Embryonic facial prominence (tissue), 1 donor: ENCODE data around the gene THG1L.
"Not testable (repeated sequence)": the region's sequence is repeated elsewhere in the genome, so short reads cannot be mapped to it uniquely, and the experiment has no call there.

Experiments used
- DNase-seq: peaks from one replicate; pipeline ENCODE4 v3.0.0-alpha.2; 2016; ENCODE audit errors: extremely low spot score

Gene THG1L

GRCh38 chr5:157731272-157732129, at the start of gene THG1L:
Gene THG1L (plus strand): TSS chr5:157731420. CDS start chr5:157731441, 21 bp downstream.
- DNase-seq, result peak; percentile 90

DNA sequence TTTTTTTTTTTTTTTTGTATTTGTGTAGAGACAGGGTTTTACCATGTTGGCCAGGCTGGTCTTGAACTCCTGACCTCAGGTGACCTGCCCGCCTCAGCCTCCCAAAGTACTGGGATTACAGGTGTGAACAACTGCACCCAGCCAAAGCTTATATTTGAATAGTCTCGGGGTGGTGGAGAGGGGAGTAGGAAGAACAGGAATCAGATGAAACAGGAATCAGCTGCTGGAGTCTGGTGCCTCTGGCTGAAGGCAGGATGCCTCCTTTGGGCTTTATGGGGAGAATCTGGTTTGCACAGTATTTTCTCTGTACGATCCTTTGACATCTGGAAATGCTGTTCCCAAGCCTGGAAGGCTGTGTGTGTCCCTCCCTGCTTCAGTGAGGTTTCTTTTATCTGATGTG, 49.0 kb upstream of the THG1L start:
- DNase-seq, result no peak

DNA sequence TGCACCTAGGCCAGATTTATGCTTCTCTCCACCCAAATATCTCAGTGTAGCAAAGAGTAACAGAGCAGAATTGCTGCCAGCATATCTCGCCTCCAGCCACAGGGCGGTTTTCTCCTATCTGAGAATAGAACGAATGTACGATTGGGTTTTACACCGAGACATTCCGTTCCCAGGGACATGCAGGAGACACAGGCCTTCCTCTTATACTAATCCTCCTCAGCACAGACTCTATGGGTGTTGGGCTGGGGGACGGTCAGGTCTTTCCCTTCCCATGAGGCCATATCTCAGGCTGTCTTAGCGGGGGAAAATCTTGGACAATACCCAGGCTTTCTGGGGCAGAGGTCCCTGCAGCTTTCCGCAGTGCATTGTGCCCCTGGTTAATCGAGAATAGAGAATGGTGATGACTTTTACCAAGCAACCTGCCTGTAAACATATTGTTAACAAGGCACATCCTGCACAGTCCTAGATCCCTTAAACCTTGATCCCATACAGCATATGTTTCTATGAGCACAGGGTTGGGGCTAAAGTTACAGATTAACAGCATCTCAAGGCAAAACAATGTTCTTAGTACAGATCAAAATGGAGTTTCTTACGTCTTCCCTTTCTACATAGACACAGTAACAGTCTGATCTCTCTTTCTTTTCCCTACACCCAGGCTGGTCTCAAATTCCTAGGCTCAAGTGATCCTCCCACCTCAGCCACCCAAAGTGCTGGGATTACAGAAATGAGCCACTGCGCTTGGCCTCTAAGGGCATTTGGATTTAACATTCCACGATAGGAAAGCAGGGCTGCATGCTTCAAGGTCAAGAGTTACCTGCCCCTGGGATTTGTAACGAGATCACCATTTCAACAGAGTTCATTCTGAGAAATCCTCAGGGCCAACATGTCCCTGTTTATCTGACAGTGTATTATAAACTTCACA, 44.7 kb upstream of the THG1L start:
- DNase-seq, result not testable (repeated sequence)

- no peak for DNase-seq
Observed at GRCh38 chr5:157687198-157687554, 44.0 kb upstream of the THG1L start.

DNA sequence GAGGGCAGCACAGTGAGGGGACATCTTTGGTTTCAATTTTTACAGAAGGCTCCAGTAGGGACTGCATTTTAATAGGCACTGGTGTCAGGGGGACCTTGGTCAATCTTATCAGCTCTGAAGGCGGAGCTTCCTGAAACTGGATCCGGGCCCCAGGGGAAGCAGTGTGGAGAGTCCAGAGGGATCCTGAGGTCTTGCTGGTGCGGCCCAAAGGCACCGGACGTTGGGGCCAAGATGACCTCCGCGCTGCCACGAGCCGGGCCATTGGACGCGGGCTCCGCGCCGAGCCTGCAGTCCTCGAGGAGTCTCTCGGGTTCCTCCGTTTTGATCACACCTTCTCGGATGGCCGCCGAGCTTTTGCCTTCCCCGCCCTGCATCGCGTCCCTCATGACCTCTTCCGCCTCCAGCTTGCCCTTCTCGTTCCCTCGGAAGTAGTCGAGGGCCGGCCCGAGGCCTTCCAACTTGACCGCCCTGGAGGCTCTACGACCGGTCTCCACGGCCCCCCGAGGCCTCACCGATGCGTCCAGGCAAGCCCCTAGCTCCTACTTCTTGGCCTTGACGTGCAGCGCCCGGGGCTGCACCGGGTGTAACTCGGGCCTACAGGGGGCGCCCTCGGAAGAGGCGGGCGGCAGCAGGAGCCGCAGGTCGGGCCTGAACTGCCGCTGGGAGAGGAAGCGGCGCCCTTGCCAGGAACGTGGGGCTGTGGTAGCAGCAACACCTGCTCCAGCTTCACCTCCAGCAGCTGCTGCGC, 41.1 kb upstream of the THG1L start:
- DNase-seq, result no peak

- no peak for DNase-seq
Observed at GRCh38 chr5:157690690-157691433, 40.4 kb upstream of the THG1L start.

- DNase-seq, result not testable (repeated sequence)
Observed at GRCh38 chr5:157693816-157694215, 37.4 kb upstream of the THG1L start.

DNA sequence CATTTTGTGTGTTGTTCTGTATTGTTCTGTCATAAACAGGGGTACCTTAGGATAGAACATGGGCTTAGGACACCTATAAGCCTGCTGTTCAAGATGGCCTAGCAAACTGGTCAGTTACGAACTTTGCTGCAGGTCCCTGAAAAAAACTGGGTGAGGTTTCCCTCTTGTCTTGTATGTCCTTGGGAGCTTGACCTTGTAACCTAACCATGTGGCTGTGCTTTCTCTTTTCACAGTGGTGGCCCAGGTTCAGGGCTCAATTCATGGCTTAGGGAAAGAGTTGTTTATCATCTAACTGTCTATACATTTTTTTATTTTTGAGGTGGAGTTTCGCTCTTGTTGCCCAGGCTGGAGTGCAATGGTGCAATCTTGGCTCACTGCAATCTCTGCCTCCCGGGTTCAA, 35.1 kb upstream of the THG1L start:
- DNase-seq, result not testable (repeated sequence)

DNA sequence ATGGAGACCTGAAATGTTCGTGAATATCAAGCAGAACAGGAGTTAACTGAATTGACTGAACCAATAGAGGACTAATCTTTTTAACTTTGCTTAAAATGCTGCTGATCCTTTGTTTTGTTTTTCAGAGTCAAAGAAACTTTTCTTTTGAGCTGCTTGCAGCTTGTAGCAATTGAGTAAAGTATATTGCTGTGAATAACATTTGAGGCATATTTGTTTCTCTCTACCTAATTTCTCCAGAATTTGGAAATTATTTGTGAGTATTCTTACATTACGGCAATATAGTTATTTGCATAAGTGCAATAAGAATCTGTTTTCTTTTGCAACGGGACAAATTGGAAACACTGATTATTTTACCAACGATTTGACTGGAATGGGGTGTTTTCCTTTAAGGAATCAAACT, 32.5 kb upstream of the THG1L start:
- not testable (repeated sequence) for DNase-seq

DNA sequence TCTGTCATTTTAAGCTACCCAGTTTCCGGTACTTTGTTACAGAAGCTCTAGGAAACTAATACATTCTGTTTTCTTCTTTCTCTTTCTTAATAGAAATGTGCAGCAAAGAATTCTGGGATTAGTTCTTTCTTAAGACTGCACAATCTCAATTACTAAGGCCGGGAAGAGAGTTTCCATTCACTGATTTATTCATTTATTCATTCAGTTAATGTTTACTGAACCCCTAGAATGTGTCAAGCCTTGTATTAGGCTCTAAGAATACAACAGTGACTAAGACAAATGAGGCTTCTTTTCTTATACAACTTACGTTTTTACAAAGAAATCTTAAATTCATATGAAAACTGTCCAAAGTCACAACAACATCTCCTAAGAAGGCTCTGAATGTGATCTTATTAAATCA, 27.5 kb upstream of the THG1L start:
- DNase-seq, result no peak

DNA sequence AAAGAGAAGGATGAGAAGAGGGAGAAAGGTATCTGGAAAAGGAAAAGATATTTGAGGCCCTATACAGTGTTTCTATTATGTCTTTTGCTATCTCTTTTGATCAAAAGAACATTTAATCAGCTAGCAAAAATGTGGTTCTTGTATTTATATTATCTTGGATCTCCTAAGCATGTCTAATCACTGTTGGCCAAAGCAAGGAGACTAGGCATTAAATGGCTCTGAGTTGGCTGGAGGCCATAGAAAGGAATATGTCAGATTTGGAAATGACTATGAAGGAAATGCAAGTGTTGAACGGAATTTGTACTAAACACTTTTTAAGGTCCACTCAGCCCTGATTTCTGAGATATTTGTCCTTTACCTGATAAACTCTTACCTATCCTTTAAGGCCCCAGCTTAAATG, 22.4 kb upstream of the THG1L start:
- DNase-seq, result no peak

DNA sequence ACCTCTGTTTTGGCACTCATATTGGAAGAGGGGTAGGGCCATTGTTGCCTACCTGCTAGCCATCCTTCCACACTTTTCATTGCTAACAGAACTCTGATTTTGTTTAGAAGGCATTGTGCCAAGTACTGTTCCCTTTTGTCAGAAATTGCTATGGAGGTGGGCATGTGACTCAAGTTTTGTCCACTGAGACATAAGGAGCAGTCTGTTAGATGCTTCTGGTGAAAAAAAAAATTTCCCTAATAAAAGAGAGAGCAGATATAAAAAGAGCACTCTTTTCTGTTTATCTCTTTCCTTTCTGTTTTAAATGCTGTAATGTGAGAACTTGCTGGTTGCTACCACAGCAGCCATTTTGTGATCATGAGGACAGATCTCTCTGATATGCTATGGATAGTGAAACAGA, 21.9 kb upstream of the THG1L start:
- no peak for DNase-seq

- DNase-seq, result no peak
Observed at GRCh38 chr5:157710431-157710830, 20.8 kb upstream of the THG1L start.

- no peak for DNase-seq
Observed at GRCh38 chr5:157710882-157711281, 20.3 kb upstream of the THG1L start.

GRCh38 chr5:157713830-157714595, 17.2 kb upstream of the THG1L start:
- DNase-seq, result no peak

GRCh38 chr5:157714596-157714864, 16.7 kb upstream of the THG1L start:
- no peak for DNase-seq

DNA sequence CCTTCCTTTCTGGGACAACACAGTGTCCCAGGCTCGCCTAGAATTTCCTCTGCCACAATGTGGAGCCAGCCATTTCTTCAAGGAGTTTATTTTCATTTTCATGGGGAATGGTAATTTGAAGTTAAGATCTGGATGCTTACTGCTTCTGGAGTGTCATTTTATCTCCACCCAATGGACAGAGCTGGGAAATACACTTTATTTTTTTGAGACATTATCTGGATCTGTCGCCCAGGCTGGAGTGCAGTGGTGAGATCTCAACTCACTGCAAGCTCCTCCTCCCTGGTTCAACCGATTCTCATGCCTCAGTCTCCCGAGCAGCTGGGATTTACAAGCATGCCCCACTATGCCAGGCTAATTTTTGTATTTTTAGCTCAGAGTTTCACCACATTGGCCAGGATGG, 12.7 kb upstream of the THG1L start:
- DNase-seq, result peak; percentile 40

- no peak for DNase-seq
Observed at GRCh38 chr5:157719245-157719644, 12.0 kb upstream of the THG1L start.

DNA sequence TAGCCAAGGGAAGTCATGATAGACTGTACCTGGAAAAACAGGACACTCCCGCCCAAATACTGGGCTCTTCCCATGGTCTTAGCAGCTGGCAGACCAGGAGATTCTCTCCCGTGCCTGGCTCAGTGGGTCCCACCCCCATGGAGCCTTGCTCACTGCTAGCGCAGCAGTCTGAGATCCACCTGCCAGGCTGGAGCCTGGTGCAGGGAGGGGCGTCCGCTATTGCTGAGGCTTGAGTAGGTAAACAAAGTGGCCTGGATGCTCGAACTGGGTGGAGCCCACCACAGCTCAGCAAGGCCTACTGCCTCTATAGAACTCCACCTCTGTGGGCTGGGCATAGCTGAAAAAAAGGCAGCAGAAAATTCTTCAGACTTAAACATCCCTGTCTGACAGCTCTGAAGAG, 10.1 kb upstream of the THG1L start:
- DNase-seq, result no peak

- DNase-seq, result not testable (repeated sequence)
Observed at GRCh38 chr5:157722895-157723294, 8.3 kb upstream of the THG1L start.

GRCh38 chr5:157726607-157727006, 4.6 kb upstream of the THG1L start:
- not testable (repeated sequence) for DNase-seq
